ENCODE data around the gene NRP1.
"Not testable (repeated sequence)": the region's sequence is repeated elsewhere in the genome, so short reads cannot be mapped to it uniquely, and the experiment has no call there.

NRP1 gene

GRCh38 chr10:33141251-33141650 lies 193.2 kb downstream of the NRP1 start:
- DNase-seq: no peak

GRCh38 chr10:33139181-33139646 lies 195.3 kb downstream of the NRP1 start:
- DNase-seq: no peak

GRCh38 chr10:33138686-33139085 lies 195.8 kb downstream of the NRP1 start:
- DNase-seq: not testable (repeated sequence)

- no peak for DNase-seq
Observed at GRCh38 chr10:33137356-33138005, 197.0 kb downstream of the NRP1 start.

GRCh38 chr10:33136781-33137180 lies 197.7 kb downstream of the NRP1 start:
- DNase-seq: no peak

- no peak for DNase-seq
Observed at GRCh38 chr10:33136271-33136670, 198.2 kb downstream of the NRP1 start.

- DNase-seq: no peak
Observed at GRCh38 chr10:33134011-33134751, 200.3 kb downstream of the NRP1 start.

- no peak for DNase-seq
Observed at GRCh38 chr10:33133557-33133956, 200.9 kb downstream of the NRP1 start.

GRCh38 chr10:33132626-33133025 lies 201.8 kb downstream of the NRP1 start:
- DNase-seq: no peak

GRCh38 chr10:33129996-33130386 lies 204.5 kb downstream of the NRP1 start:
- DNase-seq: no peak

- DNase-seq: no peak
Observed at GRCh38 chr10:33129141-33129995, 205.1 kb downstream of the NRP1 start.

GRCh38 chr10:33127622-33128021 lies 206.8 kb downstream of the NRP1 start:
- no peak for DNase-seq

Data from NCI-H446 (cell line).